Keratinocyte (primary cell): ENCODE results near the gene RNF125. TPM values are rescaled to one million over a fixed set of nuclear protein-coding genes. Genes with fewer than 3 reads are reported as not detected.

ENCODE experiments used
- DNase-seq: peaks from one replicate; pipeline ENCODE4 v3.0.0-alpha.2; 2011; ENCODE audit warnings: low read depth, missing footprints, low spot score
- FAIRE-seq: peaks from 2 replicates; lab custom pipeline; 2011; peaks lifted over from hg19 to GRCh38; lab: Jason Lieb, UNC
- H2AFZ ChIP-seq: 2 replicates; pipeline ENCODE4 v1.6.0; 2012; ENCODE audit warnings: low read length, control low read depth, inconsistent platforms; ENCODE audit not compliant: control insufficient read depth
- H3K27ac ChIP-seq: 2 replicates; pipeline ENCODE4 v1.5.1; 2011; ENCODE audit warnings: low read length; ENCODE audit not compliant: control insufficient read depth, insufficient read depth
- H3K27me3 ChIP-seq: 3 replicates; pipeline ENCODE4 v1.6.0; 2011; ENCODE audit warnings: low read length; ENCODE audit not compliant: control insufficient read depth, insufficient read depth; ENCODE audit errors: extremely low read depth
- H3K36me3 ChIP-seq, 2 experiments: 2 replicates in 1 of 2; 3 replicates in 1 of 2; pipeline ENCODE4 v1.5.1; 2011; ENCODE audit warnings: low read length in 2 of 2, mild to moderate bottlenecking in 1 of 2; ENCODE audit not compliant: control insufficient read depth in 2 of 2, insufficient read depth in 2 of 2; ENCODE audit errors: extremely low read depth in 1 of 2
- H3K4me1 ChIP-seq: 3 replicates; pipeline ENCODE4 v1.5.1; 2011; ENCODE audit warnings: low read length; ENCODE audit not compliant: control insufficient read depth, insufficient read depth; ENCODE audit errors: extremely low read depth
- H3K4me2 ChIP-seq: 3 replicates; pipeline ENCODE4 v1.6.0; 2011; ENCODE audit warnings: low read depth, low read length; ENCODE audit not compliant: control insufficient read depth, insufficient read depth; ENCODE audit errors: extremely low read depth
- H3K4me3 ChIP-seq, 3 experiments: fragments of 200-600 bp in 1 of 3; sonication (generic) in 1 of 3; 2 replicates in 2 of 3; 3 replicates in 1 of 3; pipeline ENCODE4 v1.5.1; 2011 to 2016; ENCODE audit warnings: low read length in 3 of 3, mild to moderate bottlenecking in 3 of 3, control low read depth in 2 of 3, inconsistent platforms in 1 of 3, low read depth in 1 of 3, mixed read lengths in 1 of 3, mixed run types in 1 of 3, moderate library complexity in 1 of 3; ENCODE audit not compliant: control insufficient read depth in 2 of 3, insufficient read depth in 2 of 3; ENCODE audit errors: extremely low read depth in 1 of 3
- H3K79me2 ChIP-seq: 2 replicates; pipeline ENCODE4 v1.6.0; 2012; ENCODE audit warnings: low read length; ENCODE audit not compliant: control insufficient read depth, insufficient read depth
- H3K9ac ChIP-seq: 3 replicates; pipeline ENCODE4 v1.6.0; 2011; ENCODE audit warnings: low read length; ENCODE audit not compliant: control insufficient read depth, insufficient read depth; ENCODE audit errors: extremely low read depth
- H3K9me1 ChIP-seq: 3 replicates; pipeline ENCODE4 v1.6.0; 2011; ENCODE audit warnings: low read length; ENCODE audit not compliant: control insufficient read depth, insufficient read depth; ENCODE audit errors: extremely low read depth
- H3K9me3 ChIP-seq: 2 replicates; pipeline ENCODE4 v1.5.1; 2012; ENCODE audit warnings: low read depth, low read length; ENCODE audit not compliant: control insufficient read depth
- H4K20me1 ChIP-seq: 3 replicates; pipeline ENCODE4 v1.6.0; 2011; ENCODE audit warnings: low read length; ENCODE audit not compliant: control insufficient read depth, insufficient read depth; ENCODE audit errors: extremely low read depth
- CTCF ChIP-seq, 3 experiments: IDR thresholded peaks in 1 of 3; conservative IDR thresholded peaks in 1 of 3; optimal IDR thresholded peaks in 1 of 3; 2 replicates in 2 of 3; 3 replicates in 1 of 3; pipeline versions ENCODE3 to v1.5.1; 2011; ENCODE audit warnings: low read length in 3 of 3, mild to moderate bottlenecking in 3 of 3, moderate library complexity in 2 of 3, control low read depth in 1 of 3, inconsistent platforms in 1 of 3; ENCODE audit not compliant: insufficient read depth in 2 of 3; ENCODE audit errors: extremely low read depth in 1 of 3
- EZH2 ChIP-seq: IDR thresholded peaks from one replicate; pipeline ENCODE4 v1.6.1; 2012; ENCODE audit warnings: inconsistent platforms, mild to moderate bottlenecking, low read length, moderate library complexity
- dilution Hi-C: fragments of 300-500 bp; cut with MboI; formaldehyde crosslinking; loops from one replicate; pipeline ENCODE4 v1.7.0; 2020; ENCODE audit warnings: low sequenced_read_pairs; ENCODE audit not compliant: extremely low pct_ligation_motif_present
- polyA plus RNA-seq, 5 experiments: library from polyadenylated mRNA; depleted of rRNA in 3 of 5; stranded (reverse) in 3 of 5; stranded (forward) in 1 of 5; unstranded in 1 of 5; fragments of >200 nt; gene quantifications; 1 replicate in 1 of 5; 2 replicates in 3 of 5; 3 replicates in 1 of 5; pipeline versions ENCODE4 v1.2.1 to v1.2.3, GENCODE V29; 2011 to 2012; ENCODE audit warnings: missing spikeins in 2 of 5, low read depth in 1 of 5, low replicate concordance in 1 of 5

Gene RNF125
- polyA plus RNA-seq, 1 donor (not counting 4 experiments of a cell fraction or from before 2014, with no cell fraction given), result 4.5 TPM

GRCh38 chr18:31983020-31983419 is 35.6 kb upstream of the RNF125 start:
- H3K27me3 ChIP-seq, result no peaks in the 10 kb centered on the region
- dilution Hi-C loops, result no loop called here
- H2AFZ ChIP-seq, result no peak overlapping the region
- TF ChIP-seq EZH2 (no peak), CTCF (optimal IDR thresholded peaks at IDR 0.05 in 1 of 3, IDR thresholded peaks at IDR 0.05 in 1 of 3, conservative IDR thresholded peaks at IDR 0.05 in 1 of 3; ENCODE audit: extremely low read depth in 1 of 3, insufficient read depth in 2 of 3, low read length in 3 of 3) (no peak)
- H3K4me2 ChIP-seq, result no peak overlapping the region
- DNase-seq (no peak), FAIRE-seq (no peak)
- H3K4me1 ChIP-seq, result no peaks in the 10 kb centered on the region
- H3K4me3 ChIP-seq, result no peak overlapping the region
- H3K9me3 ChIP-seq, result no peaks in the 10 kb centered on the region
- no peaks in the 10 kb centered on the region for H3K79me2 ChIP-seq
- H3K9me1 ChIP-seq, result no peaks in the 10 kb centered on the region
- no peaks in the 10 kb centered on the region for H4K20me1 ChIP-seq
- H3K27ac ChIP-seq, result no peak overlapping the region
- no peaks in the 10 kb centered on the region for H3K36me3 ChIP-seq
- no peak overlapping the region for H3K9ac ChIP-seq

- H3K36me3 ChIP-seq, result no peaks in the 10 kb centered on the region
- H3K79me2 ChIP-seq, result no peaks in the 10 kb centered on the region
- no peaks in the 10 kb centered on the region for H3K9me3 ChIP-seq
- H3K9me1 ChIP-seq, result no peaks in the 10 kb centered on the region
- H3K9ac ChIP-seq, result no peak overlapping the region
- DNase-seq (no peak), FAIRE-seq (no peak)
- no peaks in the 10 kb centered on the region for H4K20me1 ChIP-seq
- no peaks in the 10 kb centered on the region for H3K4me1 ChIP-seq
- dilution Hi-C loops, result no loop called here
- no peak overlapping the region for H2AFZ ChIP-seq
- no peak overlapping the region for H3K4me2 ChIP-seq
- no peak for TF ChIP-seq CTCF (optimal IDR thresholded peaks at IDR 0.05 in 1 of 3, IDR thresholded peaks at IDR 0.05 in 1 of 3, conservative IDR thresholded peaks at IDR 0.05 in 1 of 3; ENCODE audit: extremely low read depth in 1 of 3, insufficient read depth in 2 of 3, low read length in 3 of 3)
- no peak for TF ChIP-seq EZH2
- no peak overlapping the region for H3K27ac ChIP-seq
- no peak overlapping the region for H3K4me3 ChIP-seq
- H3K27me3 ChIP-seq, result no peaks in the 10 kb centered on the region
Measured at GRCh38 chr18:31983976-31984375, 34.6 kb upstream of the RNF125 start.
